Type B pancreatic cell (in vitro differentiated cells): ENCODE data around the gene MEN1. TPM values are rescaled to one million over a fixed set of nuclear protein-coding genes. Genes with fewer than 3 reads are reported as not detected.

ENCODE experiments used
- DNase-seq: peaks from one replicate; pipeline ENCODE4 v3.0.0; 2021; ENCODE audit warnings: mixed read lengths; ENCODE audit not compliant: unreplicated experiment; ENCODE audit errors: extremely low spot score
- H3K27ac Mint-ChIP-seq: 2 replicates; pipeline ENCODE4 v1.8.0; 2021; ENCODE audit warnings: mild to moderate bottlenecking, mixed read lengths
- H3K27me3 Mint-ChIP-seq: 2 replicates; pipeline ENCODE4 v1.8.0; 2021; ENCODE audit warnings: mixed read lengths
- H3K36me3 Mint-ChIP-seq: 2 replicates; pipeline ENCODE4 v1.8.0; 2021; ENCODE audit warnings: mixed read lengths
- H3K4me1 Mint-ChIP-seq: one replicate; pipeline ENCODE4 v1.8.0; 2021; ENCODE audit warnings: mixed read lengths; ENCODE audit not compliant: unreplicated experiment
- H3K4me3 Mint-ChIP-seq: 2 replicates; pipeline ENCODE4 v1.8.0; 2021; ENCODE audit warnings: mild to moderate bottlenecking, mixed read lengths
- H3K9me3 Mint-ChIP-seq: 2 replicates; pipeline ENCODE4 v1.8.0; 2021; ENCODE audit warnings: mixed read lengths
- total RNA-seq: library from RNA; stranded (reverse); gene quantifications from 2 replicates; pipeline ENCODE4 v1.2.1, GENCODE V29; 2021; ENCODE audit warnings: low replicate concordance
- TF ChIP-seq, protein P1 (sequence below): fragments of 200-600 bp; sonication (generic); conservative IDR thresholded peaks from 2 replicates; pipeline ENCODE4 v1.5.0; 2021; ENCODE audit warnings: antibody characterized with exemption, mild to moderate bottlenecking

The MEN1 gene
- total RNA-seq, 1 donor from 2014 or later = 50.6 TPM

DNA sequence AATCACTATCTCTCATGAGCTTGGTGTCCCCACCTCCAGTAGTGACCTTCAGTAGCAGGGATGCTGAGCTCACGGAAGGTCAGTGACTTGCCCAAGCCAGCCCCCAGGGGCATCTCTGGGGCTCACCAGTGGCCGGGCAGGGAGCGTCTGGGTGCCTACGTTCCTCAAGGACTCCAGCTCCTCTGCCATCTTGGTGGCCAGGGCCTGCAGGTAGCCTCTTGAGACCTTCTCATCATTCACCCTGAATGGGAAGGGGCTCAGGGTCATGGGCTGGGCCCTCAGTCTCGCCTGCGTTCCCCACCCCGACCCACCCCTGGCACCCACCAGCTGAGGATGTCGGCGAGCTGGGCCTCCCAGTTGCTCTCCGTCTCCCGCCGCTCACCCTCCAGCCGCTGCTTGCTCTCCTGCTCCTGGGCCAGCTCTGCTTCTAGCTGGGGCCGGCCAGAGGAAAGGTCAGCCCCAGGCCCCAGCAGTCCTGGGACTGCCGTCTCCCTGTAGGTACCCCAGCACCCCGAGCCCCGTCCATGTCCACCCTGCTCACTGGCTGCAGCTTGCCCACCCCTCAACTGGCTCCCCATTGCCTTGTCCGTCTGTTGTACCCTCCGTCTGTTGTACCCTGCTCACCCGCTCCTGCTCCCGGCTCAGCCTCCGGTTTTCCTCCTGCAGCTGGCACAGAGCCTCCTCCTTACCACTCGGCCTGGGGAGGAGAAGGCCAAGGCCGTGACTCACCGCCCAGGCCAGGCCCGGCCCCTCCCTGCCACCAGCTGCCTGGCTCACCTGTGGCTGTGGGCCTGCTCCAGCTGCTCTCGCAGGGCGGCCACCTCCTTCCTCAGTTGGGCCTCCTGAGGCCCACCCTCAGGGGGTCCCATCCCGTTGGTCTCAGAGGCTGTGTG is 24.6 kb upstream of the MEN1 start:
- no peaks in the 10 kb centered on the region for H3K9me3 Mint-ChIP-seq
- no peak overlapping the region for H3K4me3 Mint-ChIP-seq
- TF ChIP-seq, protein P1, sequence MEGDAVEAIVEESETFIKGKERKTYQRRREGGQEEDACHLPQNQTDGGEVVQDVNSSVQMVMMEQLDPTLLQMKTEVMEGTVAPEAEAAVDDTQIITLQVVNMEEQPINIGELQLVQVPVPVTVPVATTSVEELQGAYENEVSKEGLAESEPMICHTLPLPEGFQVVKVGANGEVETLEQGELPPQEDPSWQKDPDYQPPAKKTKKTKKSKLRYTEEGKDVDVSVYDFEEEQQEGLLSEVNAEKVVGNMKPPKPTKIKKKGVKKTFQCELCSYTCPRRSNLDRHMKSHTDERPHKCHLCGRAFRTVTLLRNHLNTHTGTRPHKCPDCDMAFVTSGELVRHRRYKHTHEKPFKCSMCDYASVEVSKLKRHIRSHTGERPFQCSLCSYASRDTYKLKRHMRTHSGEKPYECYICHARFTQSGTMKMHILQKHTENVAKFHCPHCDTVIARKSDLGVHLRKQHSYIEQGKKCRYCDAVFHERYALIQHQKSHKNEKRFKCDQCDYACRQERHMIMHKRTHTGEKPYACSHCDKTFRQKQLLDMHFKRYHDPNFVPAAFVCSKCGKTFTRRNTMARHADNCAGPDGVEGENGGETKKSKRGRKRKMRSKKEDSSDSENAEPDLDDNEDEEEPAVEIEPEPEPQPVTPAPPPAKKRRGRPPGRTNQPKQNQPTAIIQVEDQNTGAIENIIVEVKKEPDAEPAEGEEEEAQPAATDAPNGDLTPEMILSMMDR = no peak
- H3K27ac Mint-ChIP-seq = no peak overlapping the region
- DNase-seq = no peak
- H3K4me1 Mint-ChIP-seq = no peaks in the 10 kb centered on the region
- no peaks in the 10 kb centered on the region for H3K36me3 Mint-ChIP-seq
- no peaks in the 10 kb centered on the region for H3K27me3 Mint-ChIP-seq

DNA sequence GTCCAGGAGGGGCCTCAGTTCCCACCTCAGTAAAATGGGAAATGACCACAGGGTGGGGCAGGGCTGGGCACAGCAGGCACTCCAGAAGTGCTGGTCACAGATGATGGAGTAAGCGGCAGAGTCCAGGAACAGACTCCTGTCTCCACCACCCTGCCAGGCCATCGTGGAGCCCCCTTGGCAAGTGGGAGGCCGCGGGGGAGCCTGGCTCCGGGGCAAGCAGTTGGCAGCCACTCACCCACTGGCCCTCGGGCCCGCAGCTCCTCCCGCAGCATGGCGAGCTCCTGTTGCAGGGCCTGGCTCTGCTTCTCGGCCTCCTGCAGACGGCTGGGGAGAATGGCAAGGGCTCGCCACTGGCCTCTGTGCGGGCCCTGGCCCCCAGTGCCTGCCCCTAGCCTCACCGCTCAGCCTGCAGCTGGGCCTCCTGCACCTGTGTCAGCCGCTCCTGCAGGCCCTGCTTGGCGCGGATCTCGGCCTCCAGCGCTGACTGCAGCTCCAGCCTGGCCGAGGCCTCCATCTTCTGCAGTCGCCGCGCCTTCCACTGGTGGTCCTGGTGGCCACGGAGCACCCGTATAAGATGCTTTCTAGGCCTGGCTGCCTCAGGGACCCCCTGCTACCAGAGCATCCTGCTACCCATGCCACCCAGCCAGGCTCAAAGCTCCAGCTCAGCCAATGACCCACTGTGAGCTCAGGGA is 23.8 kb upstream of the MEN1 start:
- H3K27ac Mint-ChIP-seq = no peak overlapping the region

DNA sequence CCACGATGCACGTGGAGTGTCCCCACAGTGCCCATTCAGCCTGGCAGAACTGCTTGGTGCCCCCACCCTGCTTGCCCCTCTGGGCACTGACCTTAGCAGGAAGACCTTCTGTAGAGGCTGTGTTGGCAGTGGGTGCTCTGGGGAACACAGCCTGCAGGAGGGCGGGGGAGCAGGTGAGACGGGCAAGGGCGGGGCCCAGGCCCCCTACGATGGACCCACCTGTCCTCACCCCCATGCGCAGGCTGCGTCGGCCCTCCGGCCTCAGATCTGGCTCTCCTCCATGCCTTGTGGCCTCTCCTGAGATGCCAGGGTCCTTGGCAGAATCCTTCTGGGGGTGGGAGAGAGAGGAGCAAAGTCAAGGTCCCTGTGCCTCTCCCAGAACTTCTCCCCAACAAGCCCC is 23.2 kb upstream of the MEN1 start:
- Mint-ChIP-seq H3K36me3 (no peaks in the 10 kb centered on the region), H3K27me3 (no peaks in the 10 kb centered on the region), H3K27ac (no peak overlapping the region), H3K4me3 (no peak overlapping the region), H3K4me1 (no peaks in the 10 kb centered on the region), H3K9me3 (no peaks in the 10 kb centered on the region)
- TF ChIP-seq, protein P1 = no peak
- DNase-seq = no peak

More for the DNA sequence above, 23.8 kb upstream of the MEN1 start:
- H3K27me3 Mint-ChIP-seq = no peaks in the 10 kb centered on the region
- DNase-seq = no peak
- TF ChIP-seq, protein P1 = no peak
- no peaks in the 10 kb centered on the region for H3K9me3 Mint-ChIP-seq
- H3K4me3 Mint-ChIP-seq = no peak overlapping the region
- H3K36me3 Mint-ChIP-seq = no peaks in the 10 kb centered on the region
- H3K4me1 Mint-ChIP-seq = no peaks in the 10 kb centered on the region

DNA sequence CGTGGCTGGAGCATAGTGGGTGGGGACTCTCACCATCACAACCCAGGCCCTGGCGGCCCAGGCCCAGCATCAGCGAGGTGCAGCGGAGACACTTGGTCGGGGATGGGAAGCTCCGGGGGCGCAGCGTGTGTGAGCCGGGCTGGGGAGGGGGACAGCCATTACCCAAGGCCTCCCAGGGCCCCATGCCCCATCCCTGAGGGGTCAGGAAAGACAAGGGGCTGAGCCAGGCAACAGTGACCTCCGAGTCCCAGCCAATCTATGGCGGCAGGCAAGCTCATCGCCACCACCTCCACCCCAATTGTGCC is 22.8 kb upstream of the MEN1 start:
- Mint-ChIP-seq H3K4me3 (no peak overlapping the region), H3K9me3 (no peaks in the 10 kb centered on the region), H3K27ac (no peak overlapping the region), H3K36me3 (peaks cover under 1% of the 10 kb centered on the region), H3K27me3 (no peaks in the 10 kb centered on the region), H3K4me1 (no peaks in the 10 kb centered on the region)
- DNase-seq = no peak
- TF ChIP-seq, protein P1 = no peak

- TF ChIP-seq, protein P1 = no peak
- Mint-ChIP-seq H3K4me3 (no peak overlapping the region), H3K27me3 (no peaks in the 10 kb centered on the region), H3K4me1 (no peaks in the 10 kb centered on the region), H3K27ac (no peak overlapping the region), H3K36me3 (peaks cover 5% of the 10 kb centered on the region), H3K9me3 (no peaks in the 10 kb centered on the region)
- DNase-seq = no peak
Observed at GRCh38 chr11:64832467-64833197, 22.3 kb upstream of the MEN1 start.
